Measurements from ENCODE around the gene PYY. TPM values are rescaled to one million over a fixed set of nuclear protein-coding genes. Genes with fewer than 3 reads are reported as not detected.
A peak's percentile ranks its signal among the peaks of the same experiment; 100 is the strongest.

PYY gene
- total RNA-seq, 4 donors from 2014 or later = 7.5 to 58.0 (median 27.5) TPM; not detected in 1

GRCh38 chr17:43916385-43916784 is 37.4 kb downstream of the PYY start:
- Histone ChIP-seq H3K27me3 (no peaks in the 10 kb centered on the region), H3K9me3 (no peaks in the 10 kb centered on the region), H3K4me1 (no peaks in the 10 kb centered on the region), H3K4me3 (no peak overlapping the region), H3K27ac (no peak overlapping the region), H3K36me3 (no peaks in the 10 kb centered on the region)
- no peak for DNase-seq
- TF ChIP-seq CTCF (IDR thresholded peaks at IDR 0.05) (peak in 1 of 6 experiments; percentile 2), POLR2A (IDR thresholded peaks at IDR 0.05) (no peak)

GRCh38 chr17:43915559-43915958 is 38.2 kb downstream of the PYY start:
- no peaks in the 10 kb centered on the region for H3K36me3 ChIP-seq
- no peak for DNase-seq
- no peak overlapping the region for H3K4me3 ChIP-seq
- no peaks in the 10 kb centered on the region for H3K27me3 ChIP-seq
- TF ChIP-seq CTCF (IDR thresholded peaks at IDR 0.05) = no peak
- no peak for TF ChIP-seq POLR2A (IDR thresholded peaks at IDR 0.05)
- H3K9me3 ChIP-seq = no peaks in the 10 kb centered on the region
- no peak overlapping the region for H3K27ac ChIP-seq
- no peaks in the 10 kb centered on the region for H3K4me1 ChIP-seq

GRCh38 chr17:43914451-43914850 is 39.3 kb downstream of the PYY start:
- H3K36me3 ChIP-seq = no peaks in the 10 kb centered on the region
- H3K27ac ChIP-seq = no peak overlapping the region
- TF ChIP-seq CTCF (IDR thresholded peaks at IDR 0.05) (no peak), POLR2A (IDR thresholded peaks at IDR 0.05) (no peak)
- H3K9me3 ChIP-seq = no peaks in the 10 kb centered on the region
- H3K4me3 ChIP-seq = no peak overlapping the region
- DNase-seq = no peak
- no peaks in the 10 kb centered on the region for H3K27me3 ChIP-seq
- H3K4me1 ChIP-seq = no peaks in the 10 kb centered on the region

GRCh38 chr17:43913584-43913983 is 40.2 kb downstream of the PYY start:
- no peak for DNase-seq
- no peak for TF ChIP-seq POLR2A (IDR thresholded peaks at IDR 0.05)
- TF ChIP-seq CTCF (IDR thresholded peaks at IDR 0.05) = no peak
- no peak overlapping the region for H3K4me3 ChIP-seq
- H3K27ac ChIP-seq = no peak overlapping the region
- H3K36me3 ChIP-seq = no peaks in the 10 kb centered on the region
- H3K9me3 ChIP-seq = no peaks in the 10 kb centered on the region
- H3K4me1 ChIP-seq = no peaks in the 10 kb centered on the region
- no peaks in the 10 kb centered on the region for H3K27me3 ChIP-seq

DNA sequence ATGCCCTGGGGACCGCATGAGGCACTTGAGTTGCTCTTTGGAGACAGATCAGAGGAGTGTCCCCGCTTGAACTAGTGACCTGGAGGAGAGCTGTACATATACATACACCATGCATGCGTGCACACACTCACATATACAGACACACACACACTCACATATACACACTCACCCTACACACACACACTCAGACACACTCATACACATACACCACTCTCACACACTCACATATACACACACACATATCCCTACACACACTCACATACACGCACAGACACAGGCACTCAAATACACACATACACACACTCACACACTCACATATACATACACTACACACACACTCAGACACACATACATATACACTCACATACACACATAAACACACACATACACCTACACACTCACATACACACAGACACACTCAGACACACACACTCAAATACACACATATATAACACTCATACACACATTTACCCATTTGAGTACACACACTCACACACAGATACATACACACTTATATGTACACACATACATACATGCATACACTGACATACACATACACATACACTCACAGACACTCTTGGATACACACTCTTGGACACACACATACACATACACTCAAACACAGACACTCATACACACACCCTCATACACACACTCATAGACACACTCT is 41.0 kb downstream of the PYY start:
- Histone ChIP-seq H3K9me3 (no peaks in the 10 kb centered on the region), H3K27me3 (peaks cover 0 to 2% of the 10 kb centered on the region in 2 donors), H3K36me3 (no peaks in the 10 kb centered on the region), H3K4me3 (no peak overlapping the region), H3K4me1 (peaks cover 0 to 3% (median under 1%) of the 10 kb centered on the region in 4 donors), H3K27ac (no peak overlapping the region)
- no peak for DNase-seq
- no peak for TF ChIP-seq CTCF (IDR thresholded peaks at IDR 0.05)
- no peak for TF ChIP-seq POLR2A (IDR thresholded peaks at IDR 0.05)

Data from Peyer's patch (tissue), 4 donors.